HG03159 (cell line): ENCODE data around the gene SLC25A11.
A peak's percentile ranks its signal among the peaks of the same experiment; 100 is the strongest.
"Not testable (repeated sequence)": the region's sequence is repeated elsewhere in the genome, so short reads cannot be mapped to it uniquely, and the experiment has no call there.

ENCODE experiments used
- ATAC-seq: cut with Tn5 transposase; IDR thresholded peaks from one replicate; pipeline ENCODE4 v1.9.1; 2021; ENCODE audit warnings: mild to moderate bottlenecking, moderate library complexity; ENCODE audit not compliant: unreplicated experiment

The SLC25A11 gene

GRCh38 chr17:4920351-4921048, 19.3 kb downstream of the SLC25A11 start:
- ATAC-seq = no peak

GRCh38 chr17:4919511-4920047, 20.3 kb downstream of the SLC25A11 start:
- no peak for ATAC-seq

- not testable (repeated sequence) for ATAC-seq
These were observed 25.3 kb downstream of the SLC25A11 start for GRCh38 chr17:4914551-4914950.

- ATAC-seq = no peak
These were observed 25.9 kb downstream of the SLC25A11 start for GRCh38 chr17:4913994-4914393.

- peak; percentile 56 for ATAC-seq
These were observed 30.9 kb downstream of the SLC25A11 start for GRCh38 chr17:4908711-4909496.

- ATAC-seq = no peak
These were observed 31.5 kb downstream of the SLC25A11 start for GRCh38 chr17:4908301-4908700.

- ATAC-seq = not testable (repeated sequence)
These were observed 33.2 kb downstream of the SLC25A11 start for GRCh38 chr17:4906642-4907041.

- peak; percentile 50 for ATAC-seq
These were observed 36.6 kb downstream of the SLC25A11 start, which contains the start of gene CHRNE for GRCh38 chr17:4903051-4903818. TSS of gene CHRNE (minus strand) at chr17:4903098. CDS start at chr17:4903063, 35 bp downstream.

- ATAC-seq = no peak
These were observed 37.3 kb downstream of the SLC25A11 start for GRCh38 chr17:4902540-4902939.

GRCh38 chr17:4901648-4902344, 38.0 kb downstream of the SLC25A11 start:
- ATAC-seq = no peak

GRCh38 chr17:4901108-4901647, 38.7 kb downstream of the SLC25A11 start:
- no peak for ATAC-seq

GRCh38 chr17:4900231-4901107, 39.4 kb downstream of the SLC25A11 start:
- ATAC-seq = no peak

- ATAC-seq = peak; percentile 49
These were observed 40.3 kb downstream of the SLC25A11 start, which contains the start of gene C17orf107 for GRCh38 chr17:4899341-4900230. TSS of gene C17orf107 (plus strand) at chr17:4899536. CDS start at chr17:4899763, 227 bp downstream.

GRCh38 chr17:4898927-4899326, 40.9 kb downstream of the SLC25A11 start:
- ATAC-seq = no peak

- no peak for ATAC-seq
These were observed 41.5 kb downstream of the SLC25A11 start for GRCh38 chr17:4898351-4898750.

- no peak for ATAC-seq
These were observed 42.1 kb downstream of the SLC25A11 start for GRCh38 chr17:4897785-4898184.

- no peak for ATAC-seq
These were observed 42.6 kb downstream of the SLC25A11 start for GRCh38 chr17:4897198-4897687.
